ENCODE measurements around the gene TRAF7. TPM values are rescaled to one million over a fixed set of nuclear protein-coding genes. Genes with fewer than 3 reads are reported as not detected.
"Not testable (repeated sequence)": the region's sequence is repeated elsewhere in the genome, so short reads cannot be mapped to it uniquely, and the experiment has no call there.

The TRAF7 gene
- total RNA-seq, 1 donor from 2014 or later: 70.4 TPM

GRCh38 chr16:2125609-2126008, 30.0 kb upstream of the TRAF7 start:
- DNase-seq (ENCODE audit: low spot score); H3K4me3 Mint-ChIP-seq; H3K9me3 Mint-ChIP-seq; H3K27me3 Mint-ChIP-seq (ENCODE audit: insufficient read depth); H3K4me1 Mint-ChIP-seq (ENCODE audit: low read depth); H3K36me3 Mint-ChIP-seq (ENCODE audit: low read depth); H3K27ac Mint-ChIP-seq; intact Hi-C loops (cut with micrococcal nuclease): not testable (repeated sequence)

- H3K9me3 Mint-ChIP-seq; H3K4me3 Mint-ChIP-seq; H3K27me3 Mint-ChIP-seq (ENCODE audit: insufficient read depth); H3K36me3 Mint-ChIP-seq (ENCODE audit: low read depth); H3K27ac Mint-ChIP-seq; DNase-seq (ENCODE audit: low spot score); H3K4me1 Mint-ChIP-seq (ENCODE audit: low read depth); intact Hi-C loops (cut with micrococcal nuclease): not testable (repeated sequence)
These were observed 29.3 kb upstream of the TRAF7 start for GRCh38 chr16:2126161-2126743.

DNA sequence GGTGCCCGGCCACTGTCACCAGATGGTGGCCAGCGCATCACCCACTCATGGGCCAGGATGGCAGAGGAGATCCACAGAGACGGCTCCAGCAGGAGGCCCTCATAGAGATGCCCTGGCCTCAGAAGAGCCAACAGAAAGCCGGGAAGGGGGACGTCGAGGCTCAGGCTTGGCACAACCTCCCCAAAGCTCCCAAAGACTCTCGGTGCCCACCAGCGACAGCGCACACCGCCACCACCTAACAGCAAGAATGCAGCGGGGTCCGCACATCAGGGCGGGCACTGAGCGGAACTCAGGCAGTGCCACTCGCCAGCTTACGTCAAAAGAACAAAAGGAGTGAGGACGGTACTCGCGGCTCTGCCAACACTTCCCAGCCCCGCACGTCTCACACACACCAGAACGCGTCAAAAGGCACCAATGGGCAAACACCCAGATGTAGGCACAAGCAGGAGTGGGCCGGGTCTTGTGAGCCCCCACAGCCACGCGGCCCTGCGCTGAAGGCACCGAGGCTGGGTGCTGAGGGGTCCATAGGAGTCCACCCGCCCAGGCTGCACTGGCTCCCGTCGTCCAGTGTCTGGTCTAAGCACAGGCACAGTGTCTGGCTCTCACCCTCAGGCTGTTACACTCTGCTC, 28.5 kb upstream of the TRAF7 start:
- not testable (repeated sequence) for H3K4me3 Mint-ChIP-seq; DNase-seq (ENCODE audit: low spot score); H3K4me1 Mint-ChIP-seq (ENCODE audit: low read depth)

DNA sequence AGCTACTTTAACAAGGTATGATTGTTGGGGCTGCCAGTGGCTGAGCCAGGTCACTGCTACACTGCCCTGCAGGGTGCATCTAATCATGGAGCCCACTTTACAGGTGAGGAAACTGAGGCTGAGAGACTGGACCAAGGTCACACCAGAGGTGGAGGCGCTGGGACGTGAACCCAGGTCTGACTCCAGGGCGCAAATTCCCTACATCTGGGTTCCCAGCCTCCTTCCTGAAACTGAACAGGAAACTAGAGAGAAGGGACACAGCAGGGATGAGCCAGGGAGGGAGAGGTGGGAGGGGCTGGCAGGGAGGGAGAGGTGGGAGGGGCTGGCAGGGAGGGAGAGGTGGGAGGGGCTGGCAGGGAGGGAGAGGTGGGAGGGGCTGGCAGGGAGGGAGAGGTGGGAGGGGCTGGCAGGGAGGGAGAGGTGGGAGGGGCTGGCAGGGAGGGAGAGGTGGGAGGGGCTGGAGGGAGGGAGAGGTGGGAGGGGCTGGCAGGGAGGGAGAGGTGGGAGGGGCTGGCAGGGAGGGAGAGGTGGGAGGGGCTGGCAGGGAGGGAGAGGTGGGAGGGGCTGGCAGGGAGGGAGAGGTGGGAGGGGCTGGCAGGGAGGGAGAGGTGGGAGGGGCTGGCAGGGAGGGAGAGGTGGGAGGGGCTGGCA, 27.8 kb upstream of the TRAF7 start:
- H3K9me3 Mint-ChIP-seq; H3K27me3 Mint-ChIP-seq (ENCODE audit: insufficient read depth); H3K4me3 Mint-ChIP-seq; intact Hi-C loops (cut with micrococcal nuclease); H3K36me3 Mint-ChIP-seq (ENCODE audit: low read depth); H3K27ac Mint-ChIP-seq; H3K4me1 Mint-ChIP-seq (ENCODE audit: low read depth); DNase-seq (ENCODE audit: low spot score): not testable (repeated sequence)

More for the DNA sequence above, 28.5 kb upstream of the TRAF7 start:
- H3K27me3 Mint-ChIP-seq (ENCODE audit: insufficient read depth); H3K9me3 Mint-ChIP-seq; intact Hi-C loops (cut with micrococcal nuclease); H3K27ac Mint-ChIP-seq; H3K36me3 Mint-ChIP-seq (ENCODE audit: low read depth): not testable (repeated sequence)

DNA sequence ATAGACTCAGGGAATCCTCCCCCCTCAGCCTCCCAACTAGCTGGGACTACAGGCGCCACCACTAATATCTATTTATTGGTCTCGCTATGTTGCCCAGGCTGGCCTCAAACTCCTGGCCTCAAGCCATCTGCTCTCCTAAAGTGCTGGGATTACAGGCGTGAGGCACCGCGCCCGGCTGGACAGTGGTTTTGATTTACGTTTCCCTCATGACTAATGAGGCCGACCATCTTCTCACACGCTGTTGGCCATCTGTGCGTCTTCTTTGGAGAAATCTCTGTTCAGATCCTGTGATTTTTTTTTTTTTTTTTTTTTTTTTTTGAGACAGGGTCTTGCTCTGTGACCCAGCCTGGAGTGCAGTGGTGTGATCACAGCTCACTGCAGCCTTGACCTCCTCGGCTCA, 26.3 kb upstream of the TRAF7 start:
- DNase-seq (ENCODE audit: low spot score); intact Hi-C loops (cut with micrococcal nuclease); H3K27ac Mint-ChIP-seq; H3K27me3 Mint-ChIP-seq (ENCODE audit: insufficient read depth); H3K4me3 Mint-ChIP-seq; H3K4me1 Mint-ChIP-seq (ENCODE audit: low read depth); H3K36me3 Mint-ChIP-seq (ENCODE audit: low read depth); H3K9me3 Mint-ChIP-seq: not testable (repeated sequence)

GRCh38 chr16:2129890-2130447, 25.6 kb upstream of the TRAF7 start:
- DNase-seq (ENCODE audit: low spot score); intact Hi-C loops (cut with micrococcal nuclease); H3K27me3 Mint-ChIP-seq (ENCODE audit: insufficient read depth); H3K36me3 Mint-ChIP-seq (ENCODE audit: low read depth); H3K9me3 Mint-ChIP-seq; H3K4me3 Mint-ChIP-seq; H3K27ac Mint-ChIP-seq; H3K4me1 Mint-ChIP-seq (ENCODE audit: low read depth): not testable (repeated sequence)

DNA sequence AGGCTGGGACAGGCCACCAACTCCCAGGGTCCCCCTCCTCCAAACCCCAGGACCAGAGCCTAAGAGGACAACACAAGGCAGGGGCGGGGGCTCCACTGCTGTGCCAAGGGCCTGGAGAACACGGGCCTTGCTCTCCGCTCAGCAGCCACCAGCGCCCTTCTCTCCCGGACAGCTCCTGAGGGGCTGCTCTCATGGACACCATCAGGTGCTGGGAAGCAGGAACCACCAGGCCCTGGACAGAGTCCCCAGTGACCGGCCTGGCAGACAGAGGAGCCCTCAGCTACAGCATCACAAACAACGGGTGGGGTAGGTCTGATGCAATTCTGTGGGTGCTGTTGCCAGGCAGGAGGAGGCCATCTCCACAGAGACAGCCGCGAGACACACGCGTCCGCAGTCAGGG, 21.8 kb upstream of the TRAF7 start:
- H3K27me3 Mint-ChIP-seq (ENCODE audit: insufficient read depth); DNase-seq (ENCODE audit: low spot score); H3K4me3 Mint-ChIP-seq; H3K36me3 Mint-ChIP-seq (ENCODE audit: low read depth); intact Hi-C loops (cut with micrococcal nuclease); H3K27ac Mint-ChIP-seq; H3K4me1 Mint-ChIP-seq (ENCODE audit: low read depth); H3K9me3 Mint-ChIP-seq: not testable (repeated sequence)

GRCh38 chr16:2135071-2135470, 20.5 kb upstream of the TRAF7 start:
- intact Hi-C loops (cut with micrococcal nuclease); H3K9me3 Mint-ChIP-seq: not testable (repeated sequence)
- H3K4me3 Mint-ChIP-seq: peak overlapping the region; percentile 56

DNA sequence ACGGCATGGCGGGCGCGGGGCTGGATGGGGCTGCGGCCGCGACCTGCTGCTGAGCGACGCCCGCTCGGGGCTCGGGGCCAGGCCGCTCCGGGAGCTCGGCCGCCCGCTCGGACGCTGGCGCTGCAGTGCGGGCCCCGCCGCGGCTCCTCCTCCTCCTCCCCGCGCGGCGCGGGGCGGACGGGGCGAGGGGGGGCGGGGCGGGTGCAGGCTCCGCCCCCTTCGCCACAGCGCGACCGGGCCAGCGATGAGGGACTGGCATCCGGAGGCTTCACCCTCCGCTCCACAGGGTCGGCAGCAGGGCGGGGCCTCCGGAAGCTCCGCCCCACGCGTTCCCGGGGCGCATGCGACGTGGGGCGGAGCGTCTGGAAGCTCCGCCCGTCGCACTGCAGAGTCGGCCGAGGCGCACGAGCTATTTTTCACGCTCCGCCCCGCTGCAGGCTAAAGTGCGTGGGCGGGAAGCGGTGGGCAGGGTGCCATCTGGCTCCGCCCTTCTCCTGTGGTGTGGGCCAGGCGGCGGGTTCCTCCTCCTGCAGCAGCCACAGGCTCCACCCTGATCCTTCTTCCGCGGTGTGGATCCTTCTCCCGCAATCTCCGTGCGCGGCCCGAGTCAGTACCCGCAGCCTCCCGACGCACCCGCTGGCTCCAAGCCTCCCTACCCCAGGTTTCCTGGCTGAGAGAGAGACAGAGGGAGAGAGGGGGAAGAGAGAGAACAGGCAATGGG, 19.7 kb upstream of the TRAF7 start, which contains the start of gene PKD1:
Gene PKD1, minus strand, starts transcription at position 129 of the 721 bp plus-strand sequence. CDS start 209 bp downstream, outside the sequence.
- H3K36me3 Mint-ChIP-seq (ENCODE audit: low read depth); H3K9me3 Mint-ChIP-seq; H3K27me3 Mint-ChIP-seq (ENCODE audit: insufficient read depth): not testable (repeated sequence)
- peaks cover 18% of the 10 kb centered on the region for H3K4me1 Mint-ChIP-seq (ENCODE audit: low read depth)
- peak; percentile 100 for DNase-seq (ENCODE audit: low spot score)
- intact Hi-C loops (cut with micrococcal nuclease): loop anchor here (1.0 kb wide), 2 partner anchors 19 to 89 kb away; partner anchors contain the start of genes NTHL1, TRAF7 and TSC2
- peak within 1 kb of the TSS; percentile 92 for H3K27ac Mint-ChIP-seq
- H3K4me3 Mint-ChIP-seq: peak within 1 kb of the TSS; percentile 88

More at GRCh38 chr16:2135071-2135470, 20.5 kb upstream of the TRAF7 start:
- not testable (repeated sequence) for H3K27me3 Mint-ChIP-seq (ENCODE audit: insufficient read depth); H3K36me3 Mint-ChIP-seq (ENCODE audit: low read depth); DNase-seq (ENCODE audit: low spot score); H3K27ac Mint-ChIP-seq
- peaks cover 12% of the 10 kb centered on the region for H3K4me1 Mint-ChIP-seq (ENCODE audit: low read depth)

- Mint-ChIP-seq H3K4me1 (ENCODE audit: low read depth) (peaks cover 10% of the 10 kb centered on the region), H3K4me3 (no peak overlapping the region), H3K27ac (no peak overlapping the region), H3K9me3 (no peaks in the 10 kb centered on the region), H3K27me3 (ENCODE audit: insufficient read depth) (peaks cover 15% of the 10 kb centered on the region), H3K36me3 (ENCODE audit: low read depth) (no peaks in the 10 kb centered on the region)
- no peak for DNase-seq (ENCODE audit: low spot score)
- intact Hi-C loops (cut with micrococcal nuclease): loop anchor here (5.0 kb wide), 2 partner anchors 201 to 281 kb away; partner anchors contain the start of gene MSRB1
These were observed 12.4 kb upstream of the TRAF7 start for GRCh38 chr16:2142942-2143877.

GRCh38 chr16:2143878-2144485, 11.6 kb upstream of the TRAF7 start:
- Mint-ChIP-seq H3K27ac (no peak overlapping the region), H3K9me3 (no peaks in the 10 kb centered on the region), H3K4me1 (ENCODE audit: low read depth) (peaks cover 8% of the 10 kb centered on the region), H3K4me3 (no peak overlapping the region), H3K36me3 (ENCODE audit: low read depth) (no peaks in the 10 kb centered on the region), H3K27me3 (ENCODE audit: insufficient read depth) (peaks cover 13% of the 10 kb centered on the region)
- DNase-seq (ENCODE audit: low spot score): no peak
- intact Hi-C loops (cut with micrococcal nuclease): loop anchor here (5.0 kb wide), 2 partner anchors 202 to 282 kb away; partner anchors contain the start of gene MSRB1
